GM06990 (cell line): Measurements from ENCODE around the gene GALNT9.

Experiments used
- DNase-seq: peaks from one replicate; pipeline ENCODE4 v3.0.0-alpha.2; 2011; ENCODE audit not compliant: insufficient read length; ENCODE audit errors: extremely low read depth
- H3K27me3 ChIP-seq: replicated peaks from 2 replicates; pipeline ENCODE4 v1.6.0; 2011; ENCODE audit warnings: low read length; ENCODE audit not compliant: control insufficient read depth, insufficient read depth
- H3K36me3 ChIP-seq: 2 replicates; pipeline ENCODE4 v1.5.1; 2011; ENCODE audit warnings: low read length; ENCODE audit not compliant: control insufficient read depth, insufficient read depth
- H3K4me3 ChIP-seq: replicated peaks from 2 replicates; pipeline ENCODE4 v1.5.1; 2011; ENCODE audit warnings: low read depth, mild to moderate bottlenecking, control low read depth, low read length
- TF ChIP-seq, protein P1 (sequence below): IDR thresholded peaks from 2 replicates; pipeline ENCODE4 v1.5.1; 2011; ENCODE audit warnings: low read length, control low read depth, mild to moderate bottlenecking, inconsistent platforms; ENCODE audit not compliant: insufficient read depth, poor library complexity, severe bottlenecking

GALNT9 gene

DNA sequence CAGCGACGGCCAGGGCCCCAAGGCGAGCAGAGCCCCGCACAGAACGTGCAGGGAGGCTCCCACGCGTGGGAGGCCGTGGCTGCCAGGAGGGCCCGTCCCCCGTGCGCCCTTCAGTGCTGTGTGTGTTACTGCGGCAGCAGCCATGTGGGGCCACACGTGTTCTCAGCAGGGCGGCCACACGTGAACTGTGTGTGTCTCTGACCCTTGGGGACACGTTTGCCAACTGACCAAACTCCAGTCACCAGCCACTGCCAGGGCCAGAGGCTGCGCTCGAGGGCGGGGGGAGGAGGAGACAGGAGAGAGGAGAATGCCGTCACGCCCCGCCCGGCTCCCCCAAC, 57.7 kb downstream of the GALNT9 start:
- Histone ChIP-seq H3K4me3 (no peak overlapping the region), H3K36me3 (no peaks in the 10 kb centered on the region), H3K27me3 (no peaks in the 10 kb centered on the region; the same call in 1 of the 2 replicates)
- DNase-seq, result no peak
- TF ChIP-seq, protein P1, sequence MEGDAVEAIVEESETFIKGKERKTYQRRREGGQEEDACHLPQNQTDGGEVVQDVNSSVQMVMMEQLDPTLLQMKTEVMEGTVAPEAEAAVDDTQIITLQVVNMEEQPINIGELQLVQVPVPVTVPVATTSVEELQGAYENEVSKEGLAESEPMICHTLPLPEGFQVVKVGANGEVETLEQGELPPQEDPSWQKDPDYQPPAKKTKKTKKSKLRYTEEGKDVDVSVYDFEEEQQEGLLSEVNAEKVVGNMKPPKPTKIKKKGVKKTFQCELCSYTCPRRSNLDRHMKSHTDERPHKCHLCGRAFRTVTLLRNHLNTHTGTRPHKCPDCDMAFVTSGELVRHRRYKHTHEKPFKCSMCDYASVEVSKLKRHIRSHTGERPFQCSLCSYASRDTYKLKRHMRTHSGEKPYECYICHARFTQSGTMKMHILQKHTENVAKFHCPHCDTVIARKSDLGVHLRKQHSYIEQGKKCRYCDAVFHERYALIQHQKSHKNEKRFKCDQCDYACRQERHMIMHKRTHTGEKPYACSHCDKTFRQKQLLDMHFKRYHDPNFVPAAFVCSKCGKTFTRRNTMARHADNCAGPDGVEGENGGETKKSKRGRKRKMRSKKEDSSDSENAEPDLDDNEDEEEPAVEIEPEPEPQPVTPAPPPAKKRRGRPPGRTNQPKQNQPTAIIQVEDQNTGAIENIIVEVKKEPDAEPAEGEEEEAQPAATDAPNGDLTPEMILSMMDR, result no peak

DNA sequence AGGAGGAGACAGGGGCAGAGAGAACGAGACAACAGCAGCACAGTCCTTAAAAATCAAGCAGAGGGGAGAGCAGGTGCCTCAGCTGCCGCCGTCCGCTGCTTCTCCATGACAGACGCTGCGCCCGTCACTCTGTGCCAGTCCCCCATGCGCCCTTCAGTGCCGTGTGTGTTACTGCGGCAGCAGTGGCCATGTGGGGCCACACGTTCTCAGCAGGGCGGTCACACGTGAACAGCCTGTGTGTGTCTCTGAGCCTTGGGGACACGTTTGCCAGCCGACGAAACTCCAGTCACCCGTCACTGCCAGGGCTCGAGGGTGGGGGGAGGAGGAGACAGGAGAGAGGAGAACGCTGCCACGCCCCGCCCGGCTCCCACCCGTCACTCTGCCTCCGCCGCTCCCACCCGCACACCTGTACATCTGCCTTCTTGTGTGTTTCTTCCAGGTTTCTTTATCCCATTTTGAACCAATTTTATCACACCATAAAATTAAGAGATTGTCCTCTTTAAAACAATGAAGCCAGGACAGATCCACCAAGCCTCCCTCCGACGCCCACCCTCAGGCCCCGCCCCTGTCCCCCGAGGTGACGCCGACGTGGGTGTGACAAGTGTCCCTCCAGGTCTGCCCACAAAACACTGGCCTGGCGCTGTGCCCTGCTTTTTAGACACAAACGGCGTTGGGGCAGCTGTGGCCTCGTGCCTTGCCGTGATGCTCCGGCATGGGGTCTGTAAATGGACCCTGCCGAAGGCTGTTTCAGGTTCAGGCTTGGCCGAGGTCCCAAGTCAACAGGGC, 58.2 kb downstream of the GALNT9 start:
- DNase-seq, result no peak
- Histone ChIP-seq H3K4me3 (no peak overlapping the region), H3K36me3 (no peaks in the 10 kb centered on the region), H3K27me3 (no peaks in the 10 kb centered on the region; the same call in 1 of the 2 replicates)
- TF ChIP-seq, protein P1, result no peak

DNA sequence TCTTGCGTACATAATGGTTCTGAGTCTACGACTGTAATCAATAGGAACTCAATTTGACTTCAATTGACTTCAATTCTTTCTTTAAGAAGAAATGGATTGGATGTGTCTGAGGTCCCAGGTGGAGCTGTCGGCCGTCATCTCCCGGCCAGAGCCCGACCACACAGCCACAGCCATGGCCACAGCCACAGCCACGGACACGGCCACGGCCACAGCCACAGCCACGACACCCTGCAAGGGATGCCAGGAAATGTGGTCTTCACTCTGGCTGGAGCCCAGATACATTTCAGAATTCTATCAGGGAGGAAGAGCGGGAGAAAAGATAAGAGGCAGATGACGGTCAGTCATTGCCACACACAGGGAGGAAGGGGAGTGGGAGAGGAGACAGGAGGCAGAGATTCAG, 58.9 kb downstream of the GALNT9 start:
- no peaks in the 10 kb centered on the region for H3K36me3 ChIP-seq
- TF ChIP-seq, protein P1, result no peak
- DNase-seq, result no peak
- H3K4me3 ChIP-seq, result no peak overlapping the region
- no peaks in the 10 kb centered on the region; the same call in 1 of the 2 replicates for H3K27me3 ChIP-seq

DNA sequence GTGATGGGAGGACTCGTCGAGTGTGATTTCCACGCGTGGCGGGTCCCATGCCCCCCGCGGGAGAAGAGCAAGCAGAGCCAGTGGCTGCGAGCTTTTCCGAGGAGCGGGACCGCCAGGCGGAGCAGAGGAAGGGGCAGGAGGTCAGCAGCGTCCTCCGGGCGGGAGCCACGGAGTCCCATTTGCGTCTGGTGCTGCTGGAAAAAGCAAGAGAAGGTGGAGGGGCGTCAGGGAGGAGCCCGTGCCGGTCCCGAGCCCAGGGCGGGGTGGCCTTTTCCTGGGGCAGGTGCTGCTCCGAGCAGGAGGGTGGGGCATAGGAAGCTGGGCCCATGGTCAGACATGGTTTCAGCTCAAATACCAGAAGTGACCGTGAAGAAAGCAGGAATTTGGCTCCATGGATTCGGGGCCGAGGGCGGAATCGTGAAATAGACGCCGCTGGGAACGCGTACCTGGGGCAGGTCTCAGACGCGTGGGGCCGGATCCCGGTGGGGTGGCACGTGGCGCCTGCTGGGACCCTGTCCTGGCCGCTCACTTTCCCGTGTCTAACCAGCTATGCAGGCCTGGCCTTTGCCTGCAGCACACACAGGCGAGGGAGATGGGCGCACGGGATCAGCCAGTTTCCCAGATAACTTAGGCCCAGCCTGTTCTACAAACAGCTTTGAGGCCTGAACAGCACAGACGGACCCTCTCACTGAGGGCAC, 60.0 kb downstream of the GALNT9 start:
- H3K36me3 ChIP-seq, result no peaks in the 10 kb centered on the region
- no peaks in the 10 kb centered on the region; the same call in 1 of the 2 replicates for H3K27me3 ChIP-seq
- no peak overlapping the region for H3K4me3 ChIP-seq
- TF ChIP-seq, protein P1, result no peak
- DNase-seq, result no peak

DNA sequence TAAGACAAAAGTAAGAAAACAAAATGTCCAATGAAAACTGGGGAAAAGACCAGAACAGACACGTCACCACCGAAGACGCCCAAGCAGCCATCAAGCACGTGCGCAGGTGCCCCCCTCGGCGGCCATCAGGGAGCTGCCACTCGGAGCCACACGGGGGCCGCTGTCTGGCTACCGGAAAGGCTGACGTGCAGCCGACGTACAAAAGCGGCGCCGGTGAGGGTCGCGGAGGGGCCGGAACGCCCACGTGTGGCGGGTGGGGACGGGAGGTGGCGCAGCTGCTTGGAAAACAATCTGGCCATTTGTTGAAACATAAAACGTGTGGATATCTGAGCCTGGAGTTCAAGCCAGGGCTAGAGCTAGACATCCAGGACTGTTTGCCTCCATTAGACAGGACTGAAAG, 60.7 kb downstream of the GALNT9 start:
- H3K4me3 ChIP-seq, result no peak overlapping the region
- H3K27me3 ChIP-seq, result no peaks in the 10 kb centered on the region; the same call in 1 of the 2 replicates
- H3K36me3 ChIP-seq, result no peaks in the 10 kb centered on the region
- TF ChIP-seq, protein P1, result no peak
- DNase-seq, result no peak
